ENCODE results near the gene RBMY1E. TPM values are rescaled to one million over a fixed set of nuclear protein-coding genes. Genes with fewer than 3 reads are reported as not detected.
"Not testable (repeated sequence)": the region's sequence is repeated elsewhere in the genome, so short reads cannot be mapped to it uniquely, and the experiment has no call there.

The RBMY1E gene
- total RNA-seq (2014; rRNA removed) (not detected in 2 replicates), Bru-seq, nascent RNA (not detected), BruChase-seq, experiment 1, labeled RNA remaining after a 6-hour chase (not detected), BruChase-seq, experiment 2, labeled RNA remaining after a 2-hour chase (not detected)
- long read RNA-seq: 0 reads

DNA sequence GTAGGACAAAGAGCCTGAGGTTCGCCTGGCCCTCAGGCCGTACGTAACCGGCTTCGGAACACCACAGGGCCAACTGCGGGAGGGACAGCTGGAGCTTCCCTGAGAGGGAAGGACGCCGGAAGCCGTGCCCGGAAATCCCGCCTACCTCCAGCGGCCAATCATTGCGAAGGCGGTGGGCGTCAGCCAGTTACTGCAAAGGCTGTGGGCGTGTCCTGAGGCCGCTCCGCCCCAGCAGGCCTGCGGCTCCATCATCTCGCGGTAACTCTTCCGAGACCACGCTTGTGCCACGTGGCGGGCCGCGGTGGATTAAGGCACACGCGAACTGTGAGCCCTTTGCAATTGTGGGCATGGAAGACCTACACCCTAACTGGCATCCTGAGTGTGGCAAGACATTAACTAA, at the start of gene RBMY1E:
Gene RBMY1E (minus strand): TSS at position 101 of the 400 bp plus-strand sequence. CDS start 1,978 bp downstream, outside the sequence.
- CTCF ChIA-PET: not testable (repeated sequence)

DNA sequence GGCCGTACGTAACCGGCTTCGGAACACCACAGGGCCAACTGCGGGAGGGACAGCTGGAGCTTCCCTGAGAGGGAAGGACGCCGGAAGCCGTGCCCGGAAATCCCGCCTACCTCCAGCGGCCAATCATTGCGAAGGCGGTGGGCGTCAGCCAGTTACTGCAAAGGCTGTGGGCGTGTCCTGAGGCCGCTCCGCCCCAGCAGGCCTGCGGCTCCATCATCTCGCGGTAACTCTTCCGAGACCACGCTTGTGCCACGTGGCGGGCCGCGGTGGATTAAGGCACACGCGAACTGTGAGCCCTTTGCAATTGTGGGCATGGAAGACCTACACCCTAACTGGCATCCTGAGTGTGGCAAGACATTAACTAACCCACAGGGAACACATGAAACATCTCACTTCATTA, 23.4 kb downstream of the RBMY1E start, which contains the start of gene RBMY1D:
Gene RBMY1D (minus strand): TSS at position 101 of the 400 bp plus-strand sequence. CDS start 2,013 bp downstream, outside the sequence.
- H2AFZ ChIP-seq (ENCODE audit: low read length); H4K20me1 ChIP-seq (ENCODE audit: low read length); BruUV-seq (replicated peaks); H3K9me2 ChIP-seq (replicated peaks; ENCODE audit: low read length); H3K4me3 ChIP-seq (ENCODE audit: low read length); H3K9me3 ChIP-seq (ENCODE audit: low read length); H3K79me2 ChIP-seq (ENCODE audit: low read length); H3K27ac ChIP-seq (ENCODE audit: low read length); ATAC-seq; H3K9ac ChIP-seq (ENCODE audit: low read length); POLR2A ChIA-PET (ENCODE audit: unreplicated experiment); H3K36me3 ChIP-seq (ENCODE audit: low read depth, low read length); DNase-seq; H3K4me2 ChIP-seq (ENCODE audit: low read length); H3K4me1 ChIP-seq (ENCODE audit: insufficient read depth, low read length); H3K27me3 ChIP-seq (ENCODE audit: low read length); intact Hi-C loops (cut with micrococcal nuclease); CTCF ChIA-PET; H3F3A ChIP-seq (ENCODE audit: low read length, unreplicated experiment): not testable (repeated sequence)

More for the DNA sequence above, at the start of gene RBMY1E:
- H4K20me1 ChIP-seq (ENCODE audit: low read length); H3K79me2 ChIP-seq (ENCODE audit: low read length); BruUV-seq (replicated peaks); H3K4me3 ChIP-seq (ENCODE audit: low read length); H3F3A ChIP-seq (ENCODE audit: low read length, unreplicated experiment); H3K27me3 ChIP-seq (ENCODE audit: low read length); H3K36me3 ChIP-seq (ENCODE audit: low read depth, low read length); POLR2A ChIA-PET (ENCODE audit: unreplicated experiment); ATAC-seq; H3K9me3 ChIP-seq (ENCODE audit: low read length); H3K27ac ChIP-seq (ENCODE audit: low read length); H3K4me2 ChIP-seq (ENCODE audit: low read length); intact Hi-C loops (cut with micrococcal nuclease); H3K4me1 ChIP-seq (ENCODE audit: insufficient read depth, low read length); H3K9ac ChIP-seq (ENCODE audit: low read length); DNase-seq; H2AFZ ChIP-seq (ENCODE audit: low read length); H3K9me2 ChIP-seq (replicated peaks; ENCODE audit: low read length): not testable (repeated sequence)

DNA sequence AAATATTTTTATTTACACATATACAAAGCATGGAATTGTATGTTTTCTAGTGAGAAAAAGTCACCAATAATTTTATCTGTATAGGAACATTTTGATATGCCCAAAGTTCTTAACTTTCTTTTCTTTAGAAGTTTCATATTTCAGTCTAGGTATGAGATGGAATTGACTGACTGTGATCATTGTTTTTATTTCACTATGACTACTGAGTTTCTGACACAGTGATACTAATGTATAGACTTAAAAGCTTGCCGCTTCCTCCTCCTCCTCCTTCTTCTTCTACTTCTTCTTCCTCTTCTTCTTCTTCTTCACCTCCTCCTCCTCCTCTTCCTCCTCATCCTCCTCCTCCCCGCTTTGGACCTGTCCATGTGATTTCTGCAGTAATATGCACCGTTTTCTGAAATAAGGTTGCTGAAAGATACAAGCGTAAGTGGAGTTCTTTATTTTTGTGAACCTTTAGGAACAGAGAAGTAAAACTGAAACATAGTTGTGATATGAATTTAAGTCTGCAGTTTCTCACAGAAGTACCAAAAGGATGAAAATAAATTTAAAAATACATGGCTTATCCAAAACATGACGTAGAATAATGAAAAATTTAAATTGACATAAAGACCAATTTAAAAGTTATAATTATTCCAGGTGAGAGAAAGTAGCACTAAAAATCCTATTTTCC, 48.3 kb downstream of the RBMY1E start:
- H3K9ac ChIP-seq (ENCODE audit: low read length); H3K4me3 ChIP-seq (ENCODE audit: low read length); ATAC-seq; H3K4me1 ChIP-seq (ENCODE audit: insufficient read depth, low read length); intact Hi-C loops (cut with micrococcal nuclease); H3K27ac ChIP-seq (ENCODE audit: low read length); H3K4me2 ChIP-seq (ENCODE audit: low read length); H3K9me3 ChIP-seq (ENCODE audit: low read length); DNase-seq; H2AFZ ChIP-seq (ENCODE audit: low read length); H3K36me3 ChIP-seq (ENCODE audit: low read depth, low read length); CTCF ChIA-PET; H3K27me3 ChIP-seq (ENCODE audit: low read length); POLR2A ChIA-PET (ENCODE audit: unreplicated experiment); BruUV-seq (replicated peaks); H4K20me1 ChIP-seq (ENCODE audit: low read length); H3K79me2 ChIP-seq (ENCODE audit: low read length); H3F3A ChIP-seq (ENCODE audit: low read length, unreplicated experiment); H3K9me2 ChIP-seq (replicated peaks; ENCODE audit: low read length): not testable (repeated sequence)

Other genes with a start within 250 kb of the RBMY1E start
- not detected in 2 replicates for gene RBMY1D, start 23.5 kb downstream of the RBMY1E start, total RNA-seq (2014; rRNA removed)